GM10266 (cell line): ENCODE results near the gene PPP2R5C.
"Not testable (repeated sequence)": the region's sequence is repeated elsewhere in the genome, so short reads cannot be mapped to it uniquely, and the experiment has no call there.

ENCODE experiments used
- DNase-seq: peaks from one replicate; pipeline ENCODE4 v3.0.0; 2012; ENCODE audit errors: extremely low spot score
- TF ChIP-seq, protein P1 (sequence below): IDR thresholded peaks from 2 replicates; pipeline ENCODE4 v1.5.1; 2012; ENCODE audit warnings: mild to moderate bottlenecking, low read depth; ENCODE audit not compliant: control insufficient read depth, insufficient read depth; ENCODE audit errors: missing control alignments

The PPP2R5C gene

DNA sequence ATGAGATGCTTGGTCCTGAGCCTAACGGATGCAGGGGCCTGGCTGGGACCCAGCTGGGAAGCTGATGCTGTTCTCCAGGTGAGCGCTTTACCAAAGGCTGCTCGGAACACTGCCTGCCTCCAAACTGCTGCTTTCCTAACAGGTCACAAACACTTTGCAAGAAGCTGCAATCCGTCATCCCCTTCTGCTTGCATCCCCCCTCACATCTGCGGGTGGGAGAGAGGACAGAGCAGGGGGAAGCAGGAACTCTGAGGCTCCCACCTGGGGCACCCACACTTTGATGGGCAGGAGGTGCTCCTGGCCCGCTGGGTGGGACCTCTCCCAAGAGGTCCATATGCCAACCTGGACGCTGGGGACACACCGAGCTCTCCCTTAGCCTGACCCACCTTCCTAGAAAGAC is 24.9 kb upstream of the PPP2R5C start:
- TF ChIP-seq, protein P1, sequence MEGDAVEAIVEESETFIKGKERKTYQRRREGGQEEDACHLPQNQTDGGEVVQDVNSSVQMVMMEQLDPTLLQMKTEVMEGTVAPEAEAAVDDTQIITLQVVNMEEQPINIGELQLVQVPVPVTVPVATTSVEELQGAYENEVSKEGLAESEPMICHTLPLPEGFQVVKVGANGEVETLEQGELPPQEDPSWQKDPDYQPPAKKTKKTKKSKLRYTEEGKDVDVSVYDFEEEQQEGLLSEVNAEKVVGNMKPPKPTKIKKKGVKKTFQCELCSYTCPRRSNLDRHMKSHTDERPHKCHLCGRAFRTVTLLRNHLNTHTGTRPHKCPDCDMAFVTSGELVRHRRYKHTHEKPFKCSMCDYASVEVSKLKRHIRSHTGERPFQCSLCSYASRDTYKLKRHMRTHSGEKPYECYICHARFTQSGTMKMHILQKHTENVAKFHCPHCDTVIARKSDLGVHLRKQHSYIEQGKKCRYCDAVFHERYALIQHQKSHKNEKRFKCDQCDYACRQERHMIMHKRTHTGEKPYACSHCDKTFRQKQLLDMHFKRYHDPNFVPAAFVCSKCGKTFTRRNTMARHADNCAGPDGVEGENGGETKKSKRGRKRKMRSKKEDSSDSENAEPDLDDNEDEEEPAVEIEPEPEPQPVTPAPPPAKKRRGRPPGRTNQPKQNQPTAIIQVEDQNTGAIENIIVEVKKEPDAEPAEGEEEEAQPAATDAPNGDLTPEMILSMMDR: no peak
- no peak for DNase-seq

DNA sequence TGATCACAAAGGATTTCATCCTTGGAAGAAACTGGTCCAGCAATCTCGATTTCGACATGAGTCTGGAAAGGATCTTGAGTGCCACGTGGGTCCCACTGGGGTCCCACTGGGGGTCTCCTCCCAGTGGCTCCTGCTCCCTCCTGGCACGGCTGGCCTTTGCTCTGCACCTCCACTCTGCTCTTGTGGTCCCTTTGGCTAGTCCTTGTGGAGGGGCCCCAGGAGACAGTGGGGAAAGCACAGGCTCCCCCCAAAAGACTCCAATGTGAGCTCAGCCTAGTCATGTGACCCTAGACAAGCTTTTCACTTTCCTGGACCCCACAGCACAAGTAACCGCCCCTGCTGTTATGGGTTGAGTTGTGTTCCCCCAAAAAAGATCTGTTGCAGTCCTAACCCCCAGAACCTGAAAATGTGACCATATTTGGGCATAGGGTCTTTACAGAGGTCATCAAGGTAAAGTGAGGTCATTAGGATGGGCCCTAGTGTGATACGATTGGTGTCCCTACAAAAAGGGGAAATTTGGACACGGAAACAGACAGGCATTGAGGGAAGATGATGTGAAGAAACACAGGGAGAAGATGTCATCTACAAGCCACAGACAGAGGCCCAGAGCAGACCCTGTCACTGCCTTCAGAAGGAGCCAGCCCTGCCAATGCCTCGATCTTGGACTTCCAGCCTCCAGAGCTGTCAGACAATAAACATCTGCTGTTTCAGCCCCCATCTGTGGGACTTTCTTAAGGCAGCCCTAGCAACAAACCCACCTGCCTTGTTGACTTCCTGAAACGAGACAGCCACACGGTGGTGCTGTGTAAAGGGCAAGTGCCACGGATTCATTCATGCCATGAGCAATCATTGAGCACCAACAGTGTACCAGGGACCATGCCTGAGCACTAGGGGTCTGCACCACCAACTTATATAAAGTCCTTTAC is 23.8 kb upstream of the PPP2R5C start:
- DNase-seq: no peak
- TF ChIP-seq, protein P1: peak; percentile 48

DNA sequence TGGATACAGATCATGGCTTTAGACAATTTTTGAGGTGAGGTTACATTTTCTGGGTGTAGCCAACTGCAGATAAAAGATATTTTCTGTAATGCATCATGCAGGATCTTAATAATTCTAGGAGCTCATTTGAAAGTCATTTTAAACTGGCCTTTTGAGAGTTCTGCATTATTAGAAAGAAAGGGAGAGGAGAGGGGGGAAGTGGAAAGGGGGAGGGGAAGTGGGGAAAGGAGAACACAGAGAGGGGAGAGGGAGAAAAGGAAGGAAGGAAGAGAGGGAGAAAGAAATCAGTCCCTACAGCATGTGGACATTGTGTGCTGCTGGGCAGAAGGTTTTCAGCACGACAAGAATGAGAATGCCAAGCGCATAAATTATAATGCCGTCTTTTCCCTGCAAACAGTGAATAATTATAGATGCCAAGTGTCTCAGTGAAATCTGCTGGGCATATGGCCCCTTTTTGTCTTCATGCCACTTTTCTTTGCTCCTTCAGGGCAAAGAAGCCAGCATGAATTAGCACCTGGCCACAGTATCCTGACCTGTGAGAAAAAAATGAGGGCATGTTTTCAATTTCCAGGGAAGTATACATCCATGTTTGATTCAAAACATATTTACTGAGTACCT is 22.7 kb upstream of the PPP2R5C start:
- TF ChIP-seq, protein P1: no peak
- DNase-seq: no peak

DNA sequence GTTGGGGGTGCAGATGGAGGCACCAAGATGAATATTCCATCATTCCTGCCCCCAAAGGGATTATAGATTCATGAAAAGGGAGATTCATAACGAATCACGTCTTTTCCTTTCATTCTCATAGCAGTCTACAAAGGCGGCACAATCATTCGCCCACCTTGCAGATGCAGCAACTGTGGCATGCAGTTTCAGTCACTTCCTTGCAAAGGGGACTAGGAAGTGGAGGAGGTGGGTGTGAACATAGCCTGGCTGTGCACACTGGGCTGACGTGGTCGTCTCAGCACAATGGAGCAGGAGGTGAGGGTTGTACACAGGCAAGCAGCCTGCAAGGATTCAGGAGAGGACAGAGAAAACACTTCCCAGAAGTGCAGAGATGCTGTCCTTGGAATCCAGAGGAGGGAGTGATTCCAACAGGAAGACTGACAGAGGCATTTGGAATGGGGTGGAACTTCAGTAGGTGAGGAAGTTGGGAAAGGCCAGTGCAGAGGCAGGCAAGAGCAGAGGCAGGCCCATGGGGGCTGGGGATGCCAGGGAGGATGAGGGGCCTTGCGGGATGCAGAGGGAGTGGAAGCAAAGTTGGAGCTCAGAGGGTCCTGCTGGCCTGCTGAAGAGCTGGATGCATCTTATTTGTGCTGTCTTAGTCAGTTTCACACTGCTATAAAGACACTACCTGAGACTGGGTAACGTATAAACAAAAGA is 21.9 kb upstream of the PPP2R5C start:
- no peak for DNase-seq
- TF ChIP-seq, protein P1: no peak

DNA sequence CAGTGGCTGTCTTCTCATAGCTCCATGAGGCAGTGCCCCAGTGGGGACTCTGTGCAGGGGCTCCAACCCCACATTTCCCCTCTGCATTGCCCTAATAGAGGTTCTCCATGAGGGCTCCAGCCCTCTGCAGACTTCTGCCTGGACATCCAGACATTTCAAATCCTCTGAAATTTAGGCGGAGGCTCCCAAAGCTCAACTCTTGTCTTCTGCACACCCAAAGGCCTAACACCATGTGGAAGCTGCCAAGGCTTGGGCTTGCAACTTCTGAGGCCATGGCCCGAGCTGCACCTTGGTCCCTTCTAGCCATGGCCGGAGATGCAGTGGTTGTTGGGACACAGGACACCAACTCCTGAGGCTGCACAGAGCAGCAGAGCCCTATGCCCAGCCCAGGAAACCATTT is 20.5 kb upstream of the PPP2R5C start:
- no peak for DNase-seq
- TF ChIP-seq, protein P1: no peak

DNA sequence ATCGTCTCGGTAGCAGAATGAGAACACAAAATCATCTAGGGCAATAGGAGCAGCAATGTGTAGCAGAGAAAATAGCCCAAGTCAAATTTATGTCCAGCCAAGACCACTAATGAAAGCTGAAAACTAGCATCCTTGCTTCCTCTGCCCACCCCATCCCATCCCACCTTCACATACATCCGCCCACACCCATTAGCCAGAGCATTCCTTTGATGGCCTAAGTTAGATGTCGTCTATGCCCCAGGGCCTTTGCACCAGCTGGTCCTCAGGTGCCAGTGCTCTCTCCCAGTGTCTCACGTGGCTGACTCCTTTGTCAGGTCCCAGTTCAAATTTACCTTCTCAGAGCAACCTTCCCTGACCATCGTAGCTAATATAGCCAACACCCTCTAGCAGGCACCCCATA is 17.8 kb upstream of the PPP2R5C start:
- DNase-seq: no peak
- TF ChIP-seq, protein P1: no peak

DNA sequence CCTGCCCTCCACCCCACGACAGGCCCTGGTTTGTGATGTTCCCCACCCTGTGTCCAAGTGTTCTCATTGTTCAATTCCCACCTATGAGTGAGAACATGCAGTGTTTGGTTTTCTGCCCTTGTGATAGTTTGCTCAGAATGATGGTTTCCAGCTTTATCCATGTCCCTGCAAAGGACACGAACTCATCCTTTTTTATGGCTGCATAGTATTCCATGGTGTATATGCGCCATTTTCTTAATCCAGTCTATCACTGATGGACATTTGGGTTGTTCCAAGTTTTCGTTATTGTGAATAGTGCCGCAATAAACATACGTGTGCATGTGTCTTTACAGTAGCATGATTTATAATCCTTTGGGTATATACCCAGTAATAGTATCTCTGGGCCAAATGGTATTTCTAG is 17.1 kb upstream of the PPP2R5C start:
- not testable (repeated sequence) for DNase-seq

DNA sequence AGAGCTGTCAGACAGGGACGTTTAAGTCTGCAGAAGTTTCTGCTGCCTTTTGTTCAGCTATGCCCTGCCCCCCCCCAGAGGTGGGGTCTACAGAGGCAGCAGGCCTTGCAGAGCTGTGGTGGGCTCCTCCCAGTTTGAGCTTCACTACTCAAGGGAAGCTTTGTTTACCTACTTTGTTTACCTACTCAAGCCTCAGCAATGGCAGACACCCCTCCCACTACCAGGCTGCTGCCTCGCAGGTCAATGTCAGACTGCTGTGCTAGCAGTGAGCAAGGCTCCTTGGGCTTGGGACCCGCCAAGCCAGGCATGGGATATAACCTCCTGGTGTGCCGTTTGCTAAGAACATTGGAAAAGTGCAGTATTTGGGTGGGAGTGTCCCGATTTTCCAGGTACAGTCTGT is 11.8 kb upstream of the PPP2R5C start:
- DNase-seq: not testable (repeated sequence)
